ENCODE results near the gene TRNAU1AP.
"Not testable (repeated sequence)": the region's sequence is repeated elsewhere in the genome, so short reads cannot be mapped to it uniquely, and the experiment has no call there.

TRNAU1AP gene

DNA sequence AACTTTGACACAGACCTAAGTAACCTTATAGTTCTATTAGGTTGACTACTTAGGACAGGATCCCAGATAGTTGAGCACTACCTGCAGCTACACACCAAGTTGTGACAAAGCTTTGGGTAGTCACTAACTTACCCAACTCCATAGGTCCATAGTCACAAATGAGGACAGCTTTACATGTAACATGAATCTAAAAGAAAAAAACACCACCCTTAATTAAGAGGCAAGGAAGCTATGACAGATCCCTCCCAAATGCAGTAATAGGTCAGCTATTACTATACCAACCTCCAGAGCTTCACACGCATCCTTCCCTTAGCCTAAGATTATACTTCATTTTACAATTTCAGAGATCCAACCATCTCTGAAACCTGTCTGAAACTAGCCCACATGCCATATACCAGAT lies 26.5 kb downstream of the TRNAU1AP start:
- peak overlapping the region; percentile 92 for H3K4me3 ChIP-seq (replicated peaks; ENCODE audit: low read depth, low read length)
- no peak for DNase-seq (ENCODE audit: extremely low read depth, low read depth)
- TF ChIP-seq, protein P1, sequence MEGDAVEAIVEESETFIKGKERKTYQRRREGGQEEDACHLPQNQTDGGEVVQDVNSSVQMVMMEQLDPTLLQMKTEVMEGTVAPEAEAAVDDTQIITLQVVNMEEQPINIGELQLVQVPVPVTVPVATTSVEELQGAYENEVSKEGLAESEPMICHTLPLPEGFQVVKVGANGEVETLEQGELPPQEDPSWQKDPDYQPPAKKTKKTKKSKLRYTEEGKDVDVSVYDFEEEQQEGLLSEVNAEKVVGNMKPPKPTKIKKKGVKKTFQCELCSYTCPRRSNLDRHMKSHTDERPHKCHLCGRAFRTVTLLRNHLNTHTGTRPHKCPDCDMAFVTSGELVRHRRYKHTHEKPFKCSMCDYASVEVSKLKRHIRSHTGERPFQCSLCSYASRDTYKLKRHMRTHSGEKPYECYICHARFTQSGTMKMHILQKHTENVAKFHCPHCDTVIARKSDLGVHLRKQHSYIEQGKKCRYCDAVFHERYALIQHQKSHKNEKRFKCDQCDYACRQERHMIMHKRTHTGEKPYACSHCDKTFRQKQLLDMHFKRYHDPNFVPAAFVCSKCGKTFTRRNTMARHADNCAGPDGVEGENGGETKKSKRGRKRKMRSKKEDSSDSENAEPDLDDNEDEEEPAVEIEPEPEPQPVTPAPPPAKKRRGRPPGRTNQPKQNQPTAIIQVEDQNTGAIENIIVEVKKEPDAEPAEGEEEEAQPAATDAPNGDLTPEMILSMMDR (IDR thresholded peaks at IDR 0.05; ENCODE audit: low read depth, low read length, missing control alignments) = no peak

DNA sequence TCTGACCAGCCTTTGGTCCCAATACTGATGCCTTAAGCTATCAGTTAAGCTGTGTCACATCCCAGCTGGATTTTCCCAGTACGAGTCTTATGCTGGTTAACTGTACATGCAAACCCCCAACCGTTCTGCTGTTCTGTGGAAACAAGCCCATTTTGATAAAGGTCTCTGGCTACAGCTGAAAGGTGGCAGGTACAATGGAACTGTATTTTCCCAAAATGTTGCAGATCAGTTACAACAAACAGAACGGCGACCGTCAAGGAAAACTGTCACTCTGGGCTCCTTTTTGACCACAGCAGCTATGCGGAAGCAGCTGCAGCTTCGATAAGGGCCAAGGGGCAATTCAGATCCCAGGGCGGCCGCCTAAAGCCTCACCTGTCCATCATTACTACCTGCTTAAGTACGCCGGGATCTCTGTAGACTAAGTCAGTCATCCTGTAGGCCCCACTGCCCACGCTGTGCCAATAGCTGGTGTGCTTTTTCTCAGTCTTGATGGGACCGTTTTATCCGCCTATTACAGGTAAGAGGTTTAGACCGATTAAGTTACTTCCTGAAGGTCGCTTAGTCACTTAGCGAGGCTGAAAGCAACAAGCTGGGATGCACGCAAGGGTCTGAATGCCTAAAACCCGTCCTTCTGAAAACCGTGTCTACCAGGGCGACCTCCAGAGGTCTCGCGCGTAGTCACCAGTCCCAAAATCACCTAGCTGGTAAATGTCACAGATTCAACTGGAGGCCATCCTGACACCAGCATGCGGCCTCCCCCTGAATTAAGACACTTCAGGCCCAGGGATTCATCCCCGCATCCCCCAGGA lies 28.0 kb downstream of the TRNAU1AP start:
- TF ChIP-seq, protein P1 (IDR thresholded peaks at IDR 0.05; ENCODE audit: low read depth, low read length, missing control alignments) = no peak
- peak overlapping the region; percentile 92 for H3K4me3 ChIP-seq (replicated peaks; ENCODE audit: low read depth, low read length)
- DNase-seq (ENCODE audit: extremely low read depth, low read depth) = no peak

DNA sequence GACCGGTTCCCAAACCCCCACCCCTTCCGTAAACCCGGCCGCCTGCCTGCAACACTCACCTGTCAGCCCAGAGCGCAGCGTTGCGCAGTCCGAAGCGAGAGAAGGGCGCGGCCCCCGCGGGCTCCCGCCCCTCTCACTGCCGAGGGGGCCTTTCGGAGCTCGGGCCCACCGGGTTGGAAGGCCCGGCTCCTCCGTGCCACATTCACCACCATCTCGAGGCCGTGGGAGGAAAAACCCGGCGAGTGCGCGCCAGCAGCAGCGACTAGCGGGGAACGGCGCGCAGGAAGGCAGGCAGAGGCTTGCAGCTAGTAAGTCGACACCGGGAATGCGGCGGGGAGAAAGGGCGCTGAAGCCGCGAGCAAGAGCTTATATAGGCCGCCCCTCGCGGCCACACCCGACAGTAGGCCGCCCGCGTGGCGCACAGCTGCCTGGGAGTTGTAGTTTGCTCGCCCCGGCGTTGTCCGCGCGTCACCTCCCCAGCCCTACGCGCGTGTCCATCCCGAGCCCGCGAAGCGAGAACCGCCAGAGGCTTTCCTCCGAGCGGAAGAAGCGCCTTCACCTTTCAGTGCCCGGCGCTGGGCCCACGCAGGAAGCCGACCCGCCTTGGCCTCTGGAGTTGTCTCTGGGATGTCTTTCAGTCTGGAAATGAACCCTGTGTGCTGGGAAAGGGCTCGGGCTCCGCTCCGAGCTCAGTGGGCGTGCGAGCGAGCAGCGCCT lies 28.8 kb downstream of the TRNAU1AP start:
- peak overlapping the region; percentile 92 for H3K4me3 ChIP-seq (replicated peaks; ENCODE audit: low read depth, low read length)
- peak; percentile 84 for DNase-seq (ENCODE audit: extremely low read depth, low read depth)
- TF ChIP-seq, protein P1 (IDR thresholded peaks at IDR 0.05; ENCODE audit: low read depth, low read length, missing control alignments) = no peak

DNA sequence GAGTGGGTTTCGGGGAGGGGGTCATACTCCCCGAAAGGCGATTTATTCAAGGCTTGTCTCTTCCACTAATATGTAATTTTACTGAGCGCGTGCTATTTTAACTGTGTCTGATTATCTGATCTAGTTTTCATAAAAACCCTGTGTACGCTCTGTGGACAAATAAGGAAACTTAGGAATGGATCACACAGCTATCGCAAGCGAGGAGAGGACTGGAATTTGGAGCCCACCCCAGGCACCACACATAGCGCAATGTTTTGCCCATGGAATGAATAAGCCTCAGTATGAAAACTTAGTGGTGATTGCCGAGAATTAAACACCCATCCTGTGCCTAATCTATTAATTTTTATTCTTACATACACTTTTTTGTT lies 29.3 kb downstream of the TRNAU1AP start:
- H3K4me3 ChIP-seq (replicated peaks; ENCODE audit: low read depth, low read length) = peak overlapping the region; percentile 92
- DNase-seq (ENCODE audit: extremely low read depth, low read depth) = no peak
- TF ChIP-seq, protein P1 (IDR thresholded peaks at IDR 0.05; ENCODE audit: low read depth, low read length, missing control alignments) = no peak

DNA sequence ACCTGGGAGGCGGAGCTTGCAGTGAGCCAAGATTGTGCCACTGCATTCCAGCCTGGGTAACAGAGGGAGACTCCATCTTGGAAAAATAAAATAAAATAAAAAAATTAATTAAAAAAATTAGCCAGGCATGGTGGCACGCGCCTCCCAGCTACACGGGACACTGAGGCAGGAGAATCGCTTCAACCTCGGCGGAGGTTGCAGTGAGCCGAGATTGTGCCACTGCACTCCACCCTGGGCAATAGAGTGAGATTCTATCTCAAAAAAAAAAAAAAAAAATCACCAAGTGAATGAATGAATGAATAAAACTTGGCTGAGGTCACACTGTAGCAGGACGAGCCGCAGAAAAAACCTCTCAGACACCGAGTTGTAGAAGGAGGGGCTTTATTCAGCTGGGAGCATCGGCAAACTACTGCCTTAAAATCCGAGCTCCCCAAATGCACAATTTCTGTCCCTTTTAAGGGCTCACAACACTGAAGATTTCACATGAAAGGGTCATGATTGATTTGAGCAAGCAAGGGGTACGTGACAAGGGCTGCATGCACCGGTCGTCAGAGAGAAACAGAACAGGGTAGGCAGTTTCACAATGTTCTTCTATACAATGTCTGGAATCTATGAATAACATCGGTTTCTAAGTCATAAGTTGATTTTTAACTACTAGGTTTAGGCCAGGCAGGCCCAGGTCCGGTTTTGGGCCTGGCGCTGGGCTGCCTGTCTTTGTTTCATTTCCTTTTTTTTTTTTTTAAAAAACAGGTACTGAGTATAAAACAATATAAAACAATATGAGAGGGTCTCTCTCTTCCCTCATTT lies 33.9 kb downstream of the TRNAU1AP start:
- H3K4me3 ChIP-seq (replicated peaks; ENCODE audit: low read depth, low read length); DNase-seq (ENCODE audit: extremely low read depth, low read depth): not testable (repeated sequence)

DNA sequence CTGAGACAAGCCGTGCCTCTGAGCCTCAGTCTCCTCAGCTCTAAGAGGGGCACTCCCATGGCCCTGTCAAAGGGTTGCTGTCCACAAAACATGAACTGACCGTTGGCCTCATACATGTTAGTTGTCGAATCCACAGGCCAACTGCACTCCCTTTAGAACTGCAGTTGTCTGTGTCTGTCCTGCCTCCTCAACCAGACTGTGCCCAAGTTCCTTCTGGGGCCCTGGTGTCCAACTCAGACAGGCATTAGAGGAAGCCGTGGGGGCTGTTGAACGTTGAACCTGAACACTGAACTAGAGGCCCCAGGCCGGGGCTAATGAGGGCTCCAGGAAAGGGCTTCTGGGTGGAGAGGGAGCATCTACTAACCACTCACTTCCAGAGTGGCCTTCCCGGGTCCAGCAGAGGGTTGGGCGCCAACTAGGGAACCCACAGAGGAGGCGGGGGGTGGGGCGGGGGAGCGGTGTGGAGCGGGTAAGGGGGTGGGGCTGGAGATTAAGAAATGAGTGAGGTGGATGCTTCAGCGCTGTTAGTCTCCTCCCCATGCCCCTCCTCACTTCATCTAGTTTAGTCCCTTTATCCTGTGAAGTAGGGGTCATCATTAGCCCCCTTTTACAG lies 38.9 kb downstream of the TRNAU1AP start, which contains the start of gene RAB42:
Gene RAB42 (plus strand): TSS at position 558 of the 613 bp plus-strand sequence. CDS start 247 bp downstream, outside the sequence.
- TF ChIP-seq, protein P1 (IDR thresholded peaks at IDR 0.05; ENCODE audit: low read depth, low read length, missing control alignments) = no peak
- peak within 1 kb of the TSS; percentile 37 for H3K4me3 ChIP-seq (replicated peaks; ENCODE audit: low read depth, low read length)
- no peak for DNase-seq (ENCODE audit: extremely low read depth, low read depth)

All from HFF-Myc (cell line).